Kidney epithelial cell (primary cell): ENCODE data around the gene PDE6A. TPM values are rescaled to one million over a fixed set of nuclear protein-coding genes. Genes with fewer than 3 reads are reported as not detected.
A peak's percentile ranks its signal among the peaks of the same experiment; 100 is the strongest.

ENCODE experiments used
- DNase-seq: peaks from one replicate; pipeline ENCODE4 v3.0.0-alpha.2; 2010; ENCODE audit warnings: low read depth
- H3K27me3 ChIP-seq: 2 replicates; pipeline ENCODE4 v1.6.0; 2011; ENCODE audit warnings: low read length; ENCODE audit not compliant: control insufficient read depth, insufficient read depth
- H3K36me3 ChIP-seq: 2 replicates; pipeline ENCODE4 v1.5.1; 2011; ENCODE audit warnings: low read length; ENCODE audit not compliant: control insufficient read depth, insufficient read depth
- H3K4me3 ChIP-seq: 2 replicates; pipeline ENCODE4 v1.5.1; 2011; ENCODE audit warnings: low read depth, mild to moderate bottlenecking, control low read depth, low read length
- CTCF ChIP-seq: IDR thresholded peaks from 2 replicates; pipeline ENCODE4 v1.5.1; 2011; ENCODE audit warnings: mild to moderate bottlenecking, moderate library complexity, low read length, control low read depth, inconsistent platforms; ENCODE audit not compliant: insufficient read depth, poor library complexity, severe bottlenecking
- total RNA-seq: library from RNA; depleted of rRNA; stranded (reverse); fragments of >200 nt; gene quantifications from 2 replicates; pipeline ENCODE4 v1.2.3, GENCODE V29; 2015

Gene PDE6A
- total RNA-seq, 1 donor from 2014 or later, result not detected

- no peaks in the 10 kb centered on the region for H3K36me3 ChIP-seq
- H3K4me3 ChIP-seq, result no peak overlapping the region
- no peaks in the 10 kb centered on the region for H3K27me3 ChIP-seq
- TF ChIP-seq CTCF, result no peak
- peak; percentile 91 for DNase-seq
Observed at GRCh38 chr5:149957855-149958254, 13.3 kb upstream of the PDE6A start.

GRCh38 chr5:149956685-149957084 lies 12.1 kb upstream of the PDE6A start:
- no peak overlapping the region for H3K4me3 ChIP-seq
- DNase-seq, result no peak
- TF ChIP-seq CTCF, result no peak
- no peaks in the 10 kb centered on the region for H3K36me3 ChIP-seq
- H3K27me3 ChIP-seq, result no peaks in the 10 kb centered on the region

GRCh38 chr5:149954798-149955197 lies 10.2 kb upstream of the PDE6A start:
- no peaks in the 10 kb centered on the region for H3K27me3 ChIP-seq
- DNase-seq, result no peak
- H3K4me3 ChIP-seq, result no peak overlapping the region
- H3K36me3 ChIP-seq, result no peaks in the 10 kb centered on the region
- no peak for TF ChIP-seq CTCF

- Histone ChIP-seq H3K4me3 (no peak overlapping the region), H3K27me3 (no peaks in the 10 kb centered on the region), H3K36me3 (no peaks in the 10 kb centered on the region)
- TF ChIP-seq CTCF, result no peak
- no peak for DNase-seq
Observed at GRCh38 chr5:149953436-149954121, 9.0 kb upstream of the PDE6A start.

GRCh38 chr5:149951138-149951749 lies 6.7 kb upstream of the PDE6A start:
- Histone ChIP-seq H3K4me3 (no peak overlapping the region), H3K27me3 (no peaks in the 10 kb centered on the region), H3K36me3 (no peaks in the 10 kb centered on the region)
- no peak for TF ChIP-seq CTCF
- no peak for DNase-seq

GRCh38 chr5:149948993-149949392 lies 4.4 kb upstream of the PDE6A start:
- Histone ChIP-seq H3K27me3 (no peaks in the 10 kb centered on the region), H3K36me3 (no peaks in the 10 kb centered on the region), H3K4me3 (no peak overlapping the region)
- DNase-seq, result no peak
- TF ChIP-seq CTCF, result no peak
